GM19328 (cell line): ENCODE results near the gene SH3BP1.

Source experiments
- ATAC-seq: cut with Tn5 transposase; IDR thresholded peaks from one replicate; pipeline ENCODE4 v1.9.1; 2021; ENCODE audit warnings: mild to moderate bottlenecking, moderate library complexity; ENCODE audit not compliant: unreplicated experiment

The SH3BP1 gene

GRCh38 chr22:37632174-37633088 is 7.0 kb upstream of the SH3BP1 start:
- no peak for ATAC-seq

GRCh38 chr22:37633089-37633624 is 6.3 kb upstream of the SH3BP1 start:
- peak; percentile 60 for ATAC-seq

GRCh38 chr22:37633625-37634416 is 5.6 kb upstream of the SH3BP1 start:
- peak; percentile 41 for ATAC-seq

- no peak for ATAC-seq
Observed at GRCh38 chr22:37634417-37634924, 5.0 kb upstream of the SH3BP1 start.

- no peak for ATAC-seq
Observed at GRCh38 chr22:37635157-37635556, 4.3 kb upstream of the SH3BP1 start.

GRCh38 chr22:37636186-37636948 is 3.1 kb upstream of the SH3BP1 start:
- no peak for ATAC-seq

GRCh38 chr22:37636949-37637273 is 2.6 kb upstream of the SH3BP1 start:
- ATAC-seq, result no peak

GRCh38 chr22:37638391-37639069 is 939 bp upstream of the SH3BP1 start:
- no peak for ATAC-seq

- ATAC-seq, result no peak
Observed at GRCh38 chr22:37639771-37640590, 512 bp downstream of the SH3BP1 start.

GRCh38 chr22:37640591-37641560 is 1.4 kb downstream of the SH3BP1 start:
- ATAC-seq, result no peak

- no peak for ATAC-seq
Observed at GRCh38 chr22:37641561-37641949, 2.1 kb downstream of the SH3BP1 start.

- ATAC-seq, result no peak
Observed at GRCh38 chr22:37643225-37643847, 3.9 kb downstream of the SH3BP1 start.

- ATAC-seq, result no peak
Observed at GRCh38 chr22:37647317-37647716, 7.8 kb downstream of the SH3BP1 start.

GRCh38 chr22:37647928-37648327 is 8.5 kb downstream of the SH3BP1 start:
- no peak for ATAC-seq

GRCh38 chr22:37650463-37651136 is 11.1 kb downstream of the SH3BP1 start:
- ATAC-seq, result no peak

GRCh38 chr22:37654563-37655251 is 15.2 kb downstream of the SH3BP1 start:
- ATAC-seq, result no peak

- no peak for ATAC-seq
Observed at GRCh38 chr22:37655252-37655563, 15.7 kb downstream of the SH3BP1 start.
